GM12864 (cell line): ENCODE measurements around the gene OR6C70.
"Not testable (repeated sequence)": the region's sequence is repeated elsewhere in the genome, so short reads cannot be mapped to it uniquely, and the experiment has no call there.

Experiments
- DNase-seq: peaks from one replicate; pipeline ENCODE4 v3.0.0-alpha.2; 2011; ENCODE audit warnings: low read depth
- H3K4me3 ChIP-seq: 2 replicates; pipeline ENCODE4 v1.5.1; 2011; ENCODE audit warnings: mild to moderate bottlenecking, low read depth, low read length, control low read depth
- TF ChIP-seq, protein P1 (sequence below): IDR thresholded peaks from 2 replicates; pipeline ENCODE4 v1.5.1; 2011; ENCODE audit warnings: low read depth, mild to moderate bottlenecking, moderate library complexity, low read length, control low read depth, inconsistent platforms; ENCODE audit errors: missing control alignments

Gene OR6C70

DNA sequence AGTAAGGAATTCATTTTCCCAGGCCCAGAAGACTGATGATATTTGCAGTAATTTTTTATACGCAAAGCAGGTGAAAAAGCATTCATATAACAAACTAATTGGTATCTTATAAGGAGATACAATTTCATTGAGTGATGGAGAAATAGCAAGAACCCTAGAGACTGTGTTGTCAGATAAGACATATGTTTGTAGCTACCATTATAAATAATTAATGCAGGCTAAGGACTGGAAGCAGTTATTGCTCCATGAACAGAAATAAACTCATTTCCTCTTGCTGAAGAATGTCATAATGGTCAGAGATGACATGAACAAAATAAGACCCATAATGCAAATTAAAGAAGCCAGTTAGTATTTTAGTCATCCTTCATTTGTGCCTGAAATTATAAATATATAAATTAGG, 24.6 kb downstream of the OR6C70 start:
- no peak overlapping the region for H3K4me3 ChIP-seq
- TF ChIP-seq, protein P1, sequence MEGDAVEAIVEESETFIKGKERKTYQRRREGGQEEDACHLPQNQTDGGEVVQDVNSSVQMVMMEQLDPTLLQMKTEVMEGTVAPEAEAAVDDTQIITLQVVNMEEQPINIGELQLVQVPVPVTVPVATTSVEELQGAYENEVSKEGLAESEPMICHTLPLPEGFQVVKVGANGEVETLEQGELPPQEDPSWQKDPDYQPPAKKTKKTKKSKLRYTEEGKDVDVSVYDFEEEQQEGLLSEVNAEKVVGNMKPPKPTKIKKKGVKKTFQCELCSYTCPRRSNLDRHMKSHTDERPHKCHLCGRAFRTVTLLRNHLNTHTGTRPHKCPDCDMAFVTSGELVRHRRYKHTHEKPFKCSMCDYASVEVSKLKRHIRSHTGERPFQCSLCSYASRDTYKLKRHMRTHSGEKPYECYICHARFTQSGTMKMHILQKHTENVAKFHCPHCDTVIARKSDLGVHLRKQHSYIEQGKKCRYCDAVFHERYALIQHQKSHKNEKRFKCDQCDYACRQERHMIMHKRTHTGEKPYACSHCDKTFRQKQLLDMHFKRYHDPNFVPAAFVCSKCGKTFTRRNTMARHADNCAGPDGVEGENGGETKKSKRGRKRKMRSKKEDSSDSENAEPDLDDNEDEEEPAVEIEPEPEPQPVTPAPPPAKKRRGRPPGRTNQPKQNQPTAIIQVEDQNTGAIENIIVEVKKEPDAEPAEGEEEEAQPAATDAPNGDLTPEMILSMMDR: no peak
- DNase-seq: no peak

DNA sequence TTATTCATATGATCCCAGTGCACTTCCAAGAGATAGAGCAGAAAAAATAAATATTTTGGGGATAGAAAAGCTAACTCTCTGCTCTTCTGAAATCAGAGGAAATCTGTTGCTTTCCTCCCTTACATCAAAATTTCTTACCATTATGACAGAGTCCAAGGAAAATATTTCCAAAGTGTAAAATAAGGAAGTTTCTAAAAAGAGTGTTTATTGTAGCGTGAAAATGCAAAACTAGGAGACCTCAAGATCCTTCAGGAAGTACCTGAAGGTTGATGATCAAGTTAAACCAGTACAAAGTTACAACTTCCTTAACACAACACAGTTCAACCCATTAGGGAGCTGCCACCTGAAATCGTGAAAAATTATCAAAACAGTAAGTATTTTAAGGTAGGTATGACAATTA, 26.2 kb downstream of the OR6C70 start, which contains the start of gene OR6C2:
Gene OR6C2 (plus strand): TSS at position 301 of the 400 bp plus-strand sequence. CDS start 8,138 bp downstream, outside the sequence.
- TF ChIP-seq, protein P1: no peak
- DNase-seq: no peak
- H3K4me3 ChIP-seq: no peak within 1 kb of the TSS

DNA sequence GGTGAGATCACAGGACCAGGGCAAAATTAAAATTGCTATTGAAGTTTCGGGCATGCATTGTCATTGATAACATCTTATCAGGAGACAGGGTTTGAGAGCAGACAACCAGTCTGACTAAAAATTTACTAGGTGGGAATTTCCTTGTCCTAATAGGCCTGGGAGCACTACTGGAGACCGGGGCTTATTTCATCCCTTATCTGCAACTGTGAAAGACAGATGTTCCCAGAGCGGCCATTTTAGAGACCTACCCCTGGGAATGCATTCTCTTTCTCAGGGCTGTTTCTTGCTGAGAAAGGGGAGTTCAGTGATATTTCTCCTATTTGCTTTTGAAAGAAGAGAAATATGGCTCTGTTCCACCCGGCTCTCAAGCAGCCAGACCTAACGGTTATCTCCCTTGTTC, 28.7 kb downstream of the OR6C70 start:
- DNase-seq, H3K4me3 ChIP-seq: not testable (repeated sequence)

DNA sequence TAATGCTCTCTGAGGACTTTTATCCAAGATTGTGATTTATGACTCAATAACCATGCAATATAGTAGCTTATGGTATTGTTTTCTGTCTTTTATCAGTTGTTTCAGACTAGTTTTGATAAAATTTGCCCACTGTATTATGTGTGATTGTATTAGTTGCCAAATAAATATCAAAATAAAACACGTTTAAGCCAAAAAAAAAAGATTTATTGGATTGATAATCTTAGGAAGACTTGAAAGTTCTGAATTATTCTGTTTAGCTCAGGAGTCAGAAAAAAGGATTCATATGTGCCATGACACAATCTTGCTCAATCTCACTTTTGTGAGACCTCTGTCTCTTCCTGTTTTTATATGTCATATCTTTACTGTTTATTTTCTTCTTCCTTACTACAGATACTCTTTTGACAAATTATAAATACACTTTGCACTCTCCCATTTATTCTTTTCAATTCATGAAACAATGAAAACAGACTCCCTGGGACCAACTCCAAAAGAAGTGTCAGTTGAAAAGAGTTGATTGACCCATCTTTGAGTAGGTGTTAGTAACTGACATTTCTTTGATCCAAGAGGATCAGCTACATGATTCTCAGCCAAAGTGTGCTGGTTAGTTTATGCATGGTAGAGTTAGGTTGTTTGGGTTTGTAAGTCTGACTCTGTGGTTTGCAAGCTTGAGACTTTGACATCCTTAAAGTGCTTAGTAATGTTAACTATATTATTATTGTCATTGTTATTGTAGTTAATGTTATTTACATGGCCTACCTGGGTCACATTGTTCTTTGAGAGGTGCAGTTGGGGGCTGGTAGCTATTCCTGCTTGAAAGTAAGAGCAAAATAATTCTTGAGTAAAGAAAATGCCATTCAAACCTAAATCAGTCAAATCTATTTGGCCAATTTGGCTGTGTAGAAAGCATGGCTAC, 41.4 kb downstream of the OR6C70 start:
- TF ChIP-seq, protein P1: no peak
- DNase-seq: no peak
- no peak overlapping the region for H3K4me3 ChIP-seq

DNA sequence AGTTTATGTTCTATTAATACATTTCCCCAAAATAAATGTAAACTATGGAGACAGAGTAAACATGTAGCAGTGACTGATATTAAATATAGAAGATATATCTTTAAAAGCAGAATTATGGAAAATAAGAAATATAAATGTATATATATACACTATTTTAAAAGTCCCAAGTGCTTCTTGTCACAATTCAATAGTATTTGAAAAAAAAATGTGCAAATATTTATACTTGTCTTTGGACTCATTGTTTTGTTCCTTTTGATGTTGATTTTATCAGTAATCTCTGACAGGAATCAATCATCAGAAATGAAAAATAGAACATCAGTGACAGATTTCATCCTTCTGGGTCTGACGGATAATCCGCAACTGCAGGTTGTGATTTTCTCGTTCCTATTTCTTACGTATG, 44.0 kb downstream of the OR6C70 start, which contains the start of gene OR6C76:
Gene OR6C76 (plus strand): TSS at position 301 of the 400 bp plus-strand sequence. CDS start 0 bp downstream, at position 301.
- no peak for DNase-seq
- H3K4me3 ChIP-seq: no peak within 1 kb of the TSS
- TF ChIP-seq, protein P1: no peak

DNA sequence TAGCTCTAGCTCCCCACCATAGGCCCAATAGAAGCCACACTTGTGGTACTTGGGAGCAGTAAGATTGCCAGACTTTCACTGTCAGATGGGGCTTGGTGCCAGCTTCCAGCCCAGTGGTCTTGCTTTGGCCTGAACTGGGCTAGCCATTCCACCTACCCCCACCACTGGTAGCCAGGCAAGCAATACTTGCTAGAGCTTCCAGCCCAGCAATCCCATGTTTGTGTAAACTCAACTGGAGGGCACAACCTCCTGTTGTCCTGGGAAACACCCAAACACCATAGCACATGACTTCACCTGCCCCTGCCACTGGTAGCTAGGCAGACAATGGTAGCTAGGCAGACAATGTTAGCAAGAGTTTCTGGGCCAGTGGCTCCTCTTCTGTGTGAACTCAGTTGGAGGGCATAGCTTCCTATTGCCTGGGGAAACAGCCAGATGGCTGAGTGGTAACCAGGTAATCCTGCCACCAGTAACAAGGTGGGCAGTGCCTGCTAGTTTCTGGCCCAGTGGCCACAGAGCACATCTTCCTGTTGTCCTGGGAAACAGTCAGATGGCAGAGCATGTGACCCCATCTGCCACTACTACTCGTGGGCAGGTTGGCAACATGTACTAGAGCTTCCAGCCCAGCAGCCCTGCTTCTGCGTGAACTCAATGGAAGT, 49.5 kb downstream of the OR6C70 start:
- TF ChIP-seq, protein P1: no peak
- DNase-seq: no peak
- H3K4me3 ChIP-seq: no peak overlapping the region
